OCI-LY1 (cell line): ENCODE results near the gene CYBB.
A peak's percentile ranks its signal among the peaks of the same experiment; 100 is the strongest.

ENCODE experiments used
- H2AFZ ChIP-seq: fragments of 200-600 bp; sonication (generic), shearing (Covaris generic); 2 replicates; pipeline ENCODE4 v1.6.0; 2014; ENCODE audit warnings: antibody characterized with exemption, mild to moderate bottlenecking, low read length
- H3F3A ChIP-seq: fragments of 200-600 bp; sonication (generic), shearing (Covaris generic); 2 replicates; pipeline ENCODE4 v1.6.0; 2014; ENCODE audit warnings: mild to moderate bottlenecking, antibody characterized with exemption, low read length, moderate library complexity; ENCODE audit not compliant: insufficient read depth
- H3K27ac ChIP-seq: fragments of 200-600 bp; sonication (generic); 2 replicates; pipeline ENCODE4 v1.5.1; 2014; ENCODE audit warnings: low read length, mixed run types, mild to moderate bottlenecking, low read depth; ENCODE audit not compliant: poor library complexity, severe bottlenecking
- H3K27me3 ChIP-seq: fragments of 200-600 bp; sonication (generic); 2 replicates; pipeline ENCODE4 v1.6.0; 2014; ENCODE audit warnings: antibody characterized with exemption, mild to moderate bottlenecking, low read length, moderate library complexity; ENCODE audit not compliant: insufficient read depth
- H3K36me3 ChIP-seq: fragments of 200-600 bp; sonication (generic); 2 replicates; pipeline ENCODE4 v1.6.1; 2014; ENCODE audit warnings: mild to moderate bottlenecking, antibody characterized with exemption, low read length, moderate library complexity, mixed read lengths; ENCODE audit not compliant: insufficient read depth
- H3K4me1 ChIP-seq: fragments of 200-600 bp; sonication (generic); 2 replicates; pipeline ENCODE4 v1.5.1; 2014; ENCODE audit warnings: mild to moderate bottlenecking, low read length, moderate library complexity; ENCODE audit not compliant: insufficient read depth, severe bottlenecking
- H3K4me2 ChIP-seq: fragments of 200-600 bp; sonication (generic), shearing (Covaris generic); 2 replicates; pipeline ENCODE4 v1.6.1; 2014; ENCODE audit warnings: low read length
- H3K4me3 ChIP-seq: fragments of 200-600 bp; sonication (generic); 2 replicates; pipeline ENCODE4 v1.5.1; 2014; ENCODE audit warnings: low read length, low read depth, mild to moderate bottlenecking, mixed read lengths; ENCODE audit not compliant: poor library complexity, severe bottlenecking
- H3K79me2 ChIP-seq: fragments of 200-600 bp; shearing (Covaris generic); 2 replicates; pipeline ENCODE4 v1.6.1; 2016; ENCODE audit warnings: mixed run types, low read length, mixed read lengths; ENCODE audit not compliant: insufficient read depth
- H3K9ac ChIP-seq: fragments of 200-600 bp; sonication (generic), shearing (Covaris generic); 2 replicates; pipeline ENCODE4 v1.6.1; 2014; ENCODE audit warnings: mild to moderate bottlenecking, low read length, mixed read lengths
- H3K9me2 ChIP-seq: fragments of 200-600 bp; sonication (generic), shearing (Covaris generic); 2 replicates; pipeline ENCODE4 v1.6.1; 2014; ENCODE audit warnings: low read depth, mild to moderate bottlenecking, low read length, mixed read lengths
- H3K9me3 ChIP-seq: fragments of 200-600 bp; shearing (Covaris generic); 2 replicates; pipeline ENCODE4 v1.6.1; 2014; ENCODE audit warnings: low read length, mixed read lengths
- H4K20me1 ChIP-seq: fragments of 200-600 bp; sonication (generic), shearing (Covaris generic); 2 replicates; pipeline ENCODE4 v1.6.0; 2016; ENCODE audit warnings: mild to moderate bottlenecking, low read length; ENCODE audit not compliant: insufficient read depth
- EZH2 ChIP-seq: fragments of 200-600 bp; sonication (generic), shearing (Covaris generic); IDR thresholded peaks from 2 replicates; pipeline ENCODE4 v1.8.0; 2017; ENCODE audit warnings: borderline replicate concordance, mixed run types, mild to moderate bottlenecking, antibody characterized with exemption, low read length, moderate library complexity, mixed read lengths
- TF ChIP-seq, protein P1 (sequence below): fragments of 200-600 bp; sonication (generic), shearing (Covaris generic); IDR thresholded peaks from 2 replicates; pipeline ENCODE4 v1.5.1; 2017; ENCODE audit warnings: mild to moderate bottlenecking, antibody characterized with exemption, low read length, moderate library complexity, mixed read lengths

Gene CYBB

DNA sequence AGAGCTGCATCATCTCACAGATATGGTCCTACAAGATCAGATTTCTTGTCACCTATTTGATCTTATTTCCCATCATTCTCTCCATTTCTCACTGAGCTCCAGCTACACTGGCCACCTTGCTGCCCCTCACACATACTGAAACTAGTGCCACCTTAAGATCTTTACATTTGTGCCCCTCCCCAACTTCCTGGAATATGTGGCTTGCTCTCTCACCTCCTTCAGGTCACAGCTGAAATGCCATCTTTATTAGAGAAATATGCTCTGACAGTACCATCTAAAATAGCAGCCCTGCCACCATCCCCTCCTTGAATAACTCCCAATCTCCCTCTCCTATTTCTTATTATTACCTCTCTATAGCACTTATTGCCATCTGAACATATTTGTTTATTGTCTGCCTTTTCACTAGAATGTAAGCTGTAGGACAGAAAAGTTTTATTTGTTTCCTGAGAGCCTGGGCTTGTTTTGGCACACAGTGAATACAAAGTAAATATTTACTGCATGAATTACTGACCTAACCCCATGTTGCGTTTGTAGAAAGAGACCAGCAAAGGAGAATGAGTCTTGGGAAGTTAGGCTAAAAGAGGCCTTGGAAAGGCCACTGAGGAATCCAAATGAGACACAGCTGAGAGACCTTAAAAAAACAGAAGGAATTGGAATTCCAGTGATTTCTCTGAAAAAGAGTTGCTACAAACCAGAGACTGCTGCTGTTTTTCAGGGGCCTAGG is 44.8 kb downstream of the CYBB start:
- no peaks in the 10 kb centered on the region for H4K20me1 ChIP-seq
- peaks cover 48% of the 10 kb centered on the region for H3K4me1 ChIP-seq
- no peak overlapping the region for H2AFZ ChIP-seq
- H3F3A ChIP-seq = no peaks in the 10 kb centered on the region
- no peaks in the 10 kb centered on the region for H3K9me2 ChIP-seq
- H3K4me2 ChIP-seq = no peak overlapping the region; the same call in 1 of the 2 replicates
- TF ChIP-seq, protein P1, sequence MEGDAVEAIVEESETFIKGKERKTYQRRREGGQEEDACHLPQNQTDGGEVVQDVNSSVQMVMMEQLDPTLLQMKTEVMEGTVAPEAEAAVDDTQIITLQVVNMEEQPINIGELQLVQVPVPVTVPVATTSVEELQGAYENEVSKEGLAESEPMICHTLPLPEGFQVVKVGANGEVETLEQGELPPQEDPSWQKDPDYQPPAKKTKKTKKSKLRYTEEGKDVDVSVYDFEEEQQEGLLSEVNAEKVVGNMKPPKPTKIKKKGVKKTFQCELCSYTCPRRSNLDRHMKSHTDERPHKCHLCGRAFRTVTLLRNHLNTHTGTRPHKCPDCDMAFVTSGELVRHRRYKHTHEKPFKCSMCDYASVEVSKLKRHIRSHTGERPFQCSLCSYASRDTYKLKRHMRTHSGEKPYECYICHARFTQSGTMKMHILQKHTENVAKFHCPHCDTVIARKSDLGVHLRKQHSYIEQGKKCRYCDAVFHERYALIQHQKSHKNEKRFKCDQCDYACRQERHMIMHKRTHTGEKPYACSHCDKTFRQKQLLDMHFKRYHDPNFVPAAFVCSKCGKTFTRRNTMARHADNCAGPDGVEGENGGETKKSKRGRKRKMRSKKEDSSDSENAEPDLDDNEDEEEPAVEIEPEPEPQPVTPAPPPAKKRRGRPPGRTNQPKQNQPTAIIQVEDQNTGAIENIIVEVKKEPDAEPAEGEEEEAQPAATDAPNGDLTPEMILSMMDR = no peak
- no peak for TF ChIP-seq EZH2
- H3K9ac ChIP-seq = peak overlapping the region; percentile 9; the same call in 1 of the 2 replicates
- H3K4me3 ChIP-seq = no peak overlapping the region
- no peaks in the 10 kb centered on the region for H3K79me2 ChIP-seq
- H3K27me3 ChIP-seq = no peaks in the 10 kb centered on the region
- H3K9me3 ChIP-seq = no peaks in the 10 kb centered on the region
- H3K27ac ChIP-seq = peak overlapping the region; percentile 72
- H3K36me3 ChIP-seq = no peaks in the 10 kb centered on the region

DNA sequence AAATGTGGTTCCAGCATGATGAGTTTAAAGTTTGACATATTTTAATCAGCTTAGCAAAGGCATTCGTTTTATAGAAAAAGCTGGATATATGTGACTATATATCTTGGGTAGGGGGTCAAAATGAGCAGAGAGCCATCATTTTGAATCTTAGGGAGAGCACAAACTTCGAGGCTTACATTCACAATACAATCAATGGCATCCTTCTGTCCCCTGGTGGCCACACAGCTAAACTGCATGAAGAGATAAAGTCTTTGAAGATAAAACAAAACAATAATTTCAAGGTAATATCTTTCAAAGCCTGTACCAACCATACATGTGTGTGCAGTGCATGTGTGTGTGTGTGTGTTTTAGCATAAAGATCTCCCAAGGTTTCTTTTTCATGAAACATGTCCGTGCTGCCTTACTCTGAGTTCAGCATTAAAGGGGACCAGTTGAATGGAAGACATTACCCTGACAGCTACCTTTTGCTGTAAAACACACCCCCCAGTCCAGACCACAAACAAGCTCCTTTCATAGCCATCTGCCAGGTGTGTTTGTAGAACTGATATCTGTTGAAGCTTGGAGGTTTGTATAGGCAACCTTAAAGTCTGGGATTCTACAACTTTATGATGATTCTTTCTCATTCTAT is 45.5 kb downstream of the CYBB start:
- peak overlapping the region; percentile 72 for H3K27ac ChIP-seq
- H3K36me3 ChIP-seq = no peaks in the 10 kb centered on the region
- peak overlapping the region; percentile 9; the same call in 1 of the 2 replicates for H3K9ac ChIP-seq
- no peaks in the 10 kb centered on the region for H3K9me2 ChIP-seq
- H3K4me3 ChIP-seq = no peak overlapping the region
- H3K4me1 ChIP-seq = peaks cover 41% of the 10 kb centered on the region
- no peaks in the 10 kb centered on the region for H3K9me3 ChIP-seq
- H4K20me1 ChIP-seq = no peaks in the 10 kb centered on the region
- H3F3A ChIP-seq = no peaks in the 10 kb centered on the region
- TF ChIP-seq EZH2 = no peak
- TF ChIP-seq, protein P1 = peak; percentile 85
- H3K79me2 ChIP-seq = no peaks in the 10 kb centered on the region
- no peak overlapping the region for H3K4me2 ChIP-seq
- H3K27me3 ChIP-seq = no peaks in the 10 kb centered on the region
- no peak overlapping the region for H2AFZ ChIP-seq

DNA sequence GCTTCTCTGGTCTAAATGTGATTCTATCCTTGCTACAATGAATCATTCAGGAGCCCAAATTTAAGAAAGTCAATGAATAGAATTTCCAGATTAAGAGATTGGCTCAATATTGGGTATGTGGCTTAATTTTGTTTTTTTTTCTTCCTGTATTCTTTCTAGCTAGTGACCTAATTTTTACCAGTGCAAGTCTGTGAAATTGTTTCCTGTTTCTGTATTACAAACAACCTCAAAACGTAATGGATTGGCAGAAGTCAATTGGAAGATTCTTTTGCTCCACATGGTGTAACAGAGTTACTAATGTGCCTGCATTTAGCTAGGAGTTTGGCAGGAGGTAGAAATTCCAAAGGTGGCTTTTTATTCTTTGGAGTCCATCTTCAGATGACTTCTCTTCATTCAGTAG is 49.9 kb downstream of the CYBB start:
- no peaks in the 10 kb centered on the region for H3K9me2 ChIP-seq
- H3K4me3 ChIP-seq = no peak overlapping the region
- no peak overlapping the region for H2AFZ ChIP-seq
- H3K27me3 ChIP-seq = no peaks in the 10 kb centered on the region
- H3K4me1 ChIP-seq = peaks cover 12% of the 10 kb centered on the region
- H3K79me2 ChIP-seq = no peaks in the 10 kb centered on the region
- no peak overlapping the region for H3K9ac ChIP-seq
- no peak overlapping the region for H3K4me2 ChIP-seq
- no peaks in the 10 kb centered on the region for H3K36me3 ChIP-seq
- no peaks in the 10 kb centered on the region for H3K9me3 ChIP-seq
- H4K20me1 ChIP-seq = no peaks in the 10 kb centered on the region
- no peak overlapping the region for H3K27ac ChIP-seq
- TF ChIP-seq EZH2 = no peak
- TF ChIP-seq, protein P1 = no peak
- H3F3A ChIP-seq = no peaks in the 10 kb centered on the region
